MM.1S (cell line): ENCODE data around the gene SEPTIN6.

Experiments
- DNase-seq: peaks from one replicate; pipeline ENCODE4 v3.0.0-alpha.2; 2015
- H2AFZ ChIP-seq: fragments of 300-600 bp; sonication (generic); 2 replicates; pipeline ENCODE4 v1.6.0; 2016; ENCODE audit warnings: antibody characterized with exemption, low read length
- H3F3A ChIP-seq: fragments of 300-600 bp; sonication (generic); 2 replicates; pipeline ENCODE4 v1.6.1; 2016; ENCODE audit warnings: mild to moderate bottlenecking, antibody characterized with exemption, low read length, moderate library complexity, mixed read lengths; ENCODE audit not compliant: insufficient read depth
- H3K27ac ChIP-seq: fragments of 300-600 bp; sonication (generic); 2 replicates; pipeline ENCODE4 v1.5.1; 2016; ENCODE audit warnings: mild to moderate bottlenecking, low read length
- H3K27me3 ChIP-seq: fragments of 300-600 bp; sonication (generic); replicated peaks from 2 replicates; pipeline ENCODE4 v1.6.0; 2016; ENCODE audit warnings: low read length; ENCODE audit not compliant: insufficient read depth
- H3K36me3 ChIP-seq: fragments of 300-600 bp; sonication (generic); replicated peaks from 2 replicates; pipeline ENCODE4 v1.6.1; 2016; ENCODE audit warnings: mild to moderate bottlenecking, low read length, mixed read lengths; ENCODE audit not compliant: insufficient read depth
- H3K4me1 ChIP-seq: fragments of 300-600 bp; sonication (generic); 2 replicates; pipeline ENCODE4 v1.6.1; 2016; ENCODE audit warnings: low read length, mixed read lengths
- H3K4me2 ChIP-seq: fragments of 300-600 bp; sonication (generic); 2 replicates; pipeline ENCODE4 v1.6.0; 2016; ENCODE audit warnings: low read depth, low read length
- H3K4me3 ChIP-seq: fragments of 300-600 bp; sonication (generic); 2 replicates; pipeline ENCODE4 v1.5.1; 2016; ENCODE audit warnings: low read length, mixed read lengths
- H3K79me2 ChIP-seq: fragments of 300-600 bp; sonication (generic); 2 replicates; pipeline ENCODE4 v1.6.1; 2016; ENCODE audit warnings: mixed run types, low read length, mixed read lengths
- H3K9ac ChIP-seq: fragments of 300-600 bp; sonication (generic); 2 replicates; pipeline ENCODE4 v1.6.1; 2016; ENCODE audit warnings: low read length, mixed read lengths
- H3K9me2 ChIP-seq: fragments of 300-600 bp; sonication (generic); replicated peaks from 2 replicates; pipeline ENCODE4 v1.6.1; 2016; ENCODE audit warnings: mild to moderate bottlenecking, low read length, mixed read lengths; ENCODE audit not compliant: insufficient read depth
- H3K9me3 ChIP-seq: fragments of 300-600 bp; sonication (generic); replicated peaks from 2 replicates; pipeline ENCODE4 v1.6.1; 2016; ENCODE audit warnings: mild to moderate bottlenecking, low read length, mixed read lengths; ENCODE audit not compliant: insufficient read depth
- H4K20me1 ChIP-seq: fragments of 300-600 bp; sonication (generic); 2 replicates; pipeline ENCODE4 v1.6.1; 2016; ENCODE audit warnings: mild to moderate bottlenecking, low read length, moderate library complexity, mixed read lengths; ENCODE audit not compliant: insufficient read depth
- EZH2 ChIP-seq: fragments of 300-600 bp; sonication (generic); optimal IDR thresholded peaks from 2 replicates; pipeline ENCODE3; 2017; ENCODE audit warnings: low read depth, mild to moderate bottlenecking, antibody characterized with exemption, low read length, mixed read lengths
- EZH2phosphoT487 ChIP-seq: fragments of 300-600 bp; sonication (generic); IDR thresholded peaks from 2 replicates; pipeline ENCODE4 v1.6.1; 2018; ENCODE audit warnings: antibody characterized with exemption, low read length
- TF ChIP-seq, protein P1 (sequence below): fragments of 300-600 bp; sonication (generic); IDR thresholded peaks from 2 replicates; pipeline ENCODE4 v1.5.1; 2016; ENCODE audit warnings: antibody characterized with exemption, low read length, mixed read lengths

Gene SEPTIN6

DNA sequence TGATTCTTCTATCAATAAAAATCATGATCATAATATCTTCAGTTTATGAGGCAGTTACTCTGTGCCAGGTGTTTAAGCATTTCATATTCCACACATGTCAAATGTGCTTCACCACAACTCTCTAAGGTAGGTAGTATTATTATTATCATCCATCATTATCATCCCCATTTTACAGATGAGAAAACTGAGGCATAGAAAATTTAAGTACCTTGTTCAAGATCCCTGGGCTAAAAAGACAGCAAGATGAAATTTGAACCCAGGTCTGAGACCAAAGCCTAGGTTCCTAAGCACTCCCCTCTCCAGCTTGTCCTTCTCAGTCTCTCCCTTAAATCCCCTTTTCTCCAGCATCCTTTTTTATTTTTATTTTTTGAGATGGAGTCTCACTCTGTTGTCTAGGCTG lies 33.4 kb downstream of the SEPTIN6 start:
- no peak overlapping the region for H3K4me2 ChIP-seq
- no peak overlapping the region for H2AFZ ChIP-seq
- no peak overlapping the region for H3K9ac ChIP-seq
- TF ChIP-seq, protein P1, sequence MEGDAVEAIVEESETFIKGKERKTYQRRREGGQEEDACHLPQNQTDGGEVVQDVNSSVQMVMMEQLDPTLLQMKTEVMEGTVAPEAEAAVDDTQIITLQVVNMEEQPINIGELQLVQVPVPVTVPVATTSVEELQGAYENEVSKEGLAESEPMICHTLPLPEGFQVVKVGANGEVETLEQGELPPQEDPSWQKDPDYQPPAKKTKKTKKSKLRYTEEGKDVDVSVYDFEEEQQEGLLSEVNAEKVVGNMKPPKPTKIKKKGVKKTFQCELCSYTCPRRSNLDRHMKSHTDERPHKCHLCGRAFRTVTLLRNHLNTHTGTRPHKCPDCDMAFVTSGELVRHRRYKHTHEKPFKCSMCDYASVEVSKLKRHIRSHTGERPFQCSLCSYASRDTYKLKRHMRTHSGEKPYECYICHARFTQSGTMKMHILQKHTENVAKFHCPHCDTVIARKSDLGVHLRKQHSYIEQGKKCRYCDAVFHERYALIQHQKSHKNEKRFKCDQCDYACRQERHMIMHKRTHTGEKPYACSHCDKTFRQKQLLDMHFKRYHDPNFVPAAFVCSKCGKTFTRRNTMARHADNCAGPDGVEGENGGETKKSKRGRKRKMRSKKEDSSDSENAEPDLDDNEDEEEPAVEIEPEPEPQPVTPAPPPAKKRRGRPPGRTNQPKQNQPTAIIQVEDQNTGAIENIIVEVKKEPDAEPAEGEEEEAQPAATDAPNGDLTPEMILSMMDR: no peak
- TF ChIP-seq EZH2phosphoT487: no peak
- TF ChIP-seq EZH2: no peak
- H3K4me1 ChIP-seq: no peaks in the 10 kb centered on the region
- no peak overlapping the region for H3K27ac ChIP-seq
- no peak overlapping the region for H3K4me3 ChIP-seq
- DNase-seq: no peak
- no peaks in the 10 kb centered on the region for H4K20me1 ChIP-seq
- no peaks in the 10 kb centered on the region for H3K9me2 ChIP-seq
- H3K79me2 ChIP-seq: peaks cover 71% of the 10 kb centered on the region
- H3K27me3 ChIP-seq: no peaks in the 10 kb centered on the region
- H3F3A ChIP-seq: no peaks in the 10 kb centered on the region
- H3K36me3 ChIP-seq: peaks cover 9% of the 10 kb centered on the region
- H3K9me3 ChIP-seq: no peaks in the 10 kb centered on the region

DNA sequence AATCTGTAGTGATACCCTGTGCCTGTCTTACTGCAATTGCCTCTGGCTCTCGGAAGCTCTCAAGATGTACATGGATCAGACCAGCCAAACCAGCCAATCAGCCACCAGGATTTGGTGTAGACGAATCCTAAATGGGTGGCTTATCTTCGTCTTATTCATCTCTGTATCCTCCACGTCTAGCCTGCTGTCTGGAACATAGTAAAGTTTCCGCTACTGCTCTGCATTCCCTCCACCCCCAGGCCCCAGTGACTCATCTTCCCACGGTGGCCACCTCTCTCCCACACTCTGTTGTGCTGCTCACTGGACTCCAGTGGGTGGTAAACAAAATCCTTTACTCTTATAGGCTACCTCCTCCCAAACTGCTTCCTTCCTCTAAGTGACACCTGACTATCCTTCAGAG lies 37.8 kb downstream of the SEPTIN6 start:
- Histone ChIP-seq H3K4me3 (no peak overlapping the region), H3K4me1 (peaks cover 11% of the 10 kb centered on the region), H3K79me2 (peaks cover 85% of the 10 kb centered on the region), H3K27ac (no peak overlapping the region), H3K36me3 (peaks cover 7% of the 10 kb centered on the region; the same call in 1 of the 2 replicates), H4K20me1 (no peaks in the 10 kb centered on the region), H3F3A (peaks cover 9% of the 10 kb centered on the region), H3K4me2 (no peak overlapping the region), H2AFZ (no peak overlapping the region), H3K9me3 (no peaks in the 10 kb centered on the region), H3K9ac (no peak overlapping the region), H3K27me3 (no peaks in the 10 kb centered on the region), H3K9me2 (no peaks in the 10 kb centered on the region)
- no peak for DNase-seq
- TF ChIP-seq, protein P1: no peak
- no peak for TF ChIP-seq EZH2

DNA sequence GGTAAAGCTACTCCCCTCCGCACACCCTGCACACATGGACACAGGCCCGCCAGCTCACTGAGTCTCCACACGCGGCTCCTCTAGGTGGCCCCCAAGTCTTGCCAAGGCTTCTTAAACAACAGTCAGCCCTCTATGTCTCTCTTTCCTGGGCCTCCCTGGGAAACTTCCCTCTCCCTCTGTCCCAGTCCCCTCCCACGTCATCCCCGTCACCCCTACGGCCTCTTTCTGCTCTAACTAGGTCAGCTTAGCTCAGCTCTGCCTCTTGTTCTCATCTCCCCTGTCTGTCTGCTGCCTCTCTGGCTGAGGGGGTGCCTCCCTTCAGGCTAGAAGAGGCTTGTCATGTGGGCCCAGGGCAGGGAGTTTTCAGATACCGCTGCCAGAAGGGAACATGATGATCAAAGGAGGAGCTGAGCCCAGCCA lies 38.8 kb downstream of the SEPTIN6 start:
- Histone ChIP-seq H3K4me1 (peaks cover 16% of the 10 kb centered on the region), H3K4me3 (no peak overlapping the region), H3K27me3 (no peaks in the 10 kb centered on the region), H3K79me2 (peaks cover 81% of the 10 kb centered on the region), H2AFZ (no peak overlapping the region), H3K4me2 (no peak overlapping the region), H3K36me3 (peaks cover 10% of the 10 kb centered on the region; the same call in 1 of the 2 replicates), H3K27ac (no peak overlapping the region), H3K9ac (no peak overlapping the region), H3K9me3 (no peaks in the 10 kb centered on the region), H4K20me1 (no peaks in the 10 kb centered on the region), H3K9me2 (no peaks in the 10 kb centered on the region), H3F3A (peaks cover 19% of the 10 kb centered on the region)
- DNase-seq: no peak
- TF ChIP-seq, protein P1: no peak
- TF ChIP-seq EZH2phosphoT487 (no peak), EZH2 (no peak)
